K562 (cell line): ENCODE data around the gene HIPK1. TPM values are rescaled to one million over a fixed set of nuclear protein-coding genes. Genes with fewer than 3 reads are reported as not detected.

Experiments
- CREB1 ChIP-seq, 2 experiments: sonication (generic) in 1 of 2; formaldehyde crosslinking in 1 of 2; IDR thresholded peaks; 2 replicates each; pipeline versions ENCODE4 v1.6.1 to v1.8.0; 2012 to 2022; ENCODE audit warnings: inconsistent platforms in 1 of 2, mild to moderate bottlenecking in 1 of 2, missing genetic modification reagents in 1 of 2, moderate library complexity in 1 of 2
- JUN ChIP-seq, 2 experiments: sonication (generic) in 1 of 2; formaldehyde crosslinking in 1 of 2; IDR thresholded peaks; 2 replicates each; pipeline versions ENCODE4 v1.6.1 to v1.8.0; 2012 to 2022; ENCODE audit warnings: borderline replicate concordance in 2 of 2, mild to moderate bottlenecking in 2 of 2, improper control_type of control experiment in 1 of 2, low read depth in 1 of 2, low read length in 1 of 2, missing genetic modification reagents in 1 of 2
- MGA ChIP-seq: fragments of 450-650 bp; IDR thresholded peaks from 2 replicates; pipeline ENCODE4 v1.6.1; 2016; ENCODE audit warnings: mild to moderate bottlenecking, moderate library complexity
- NCOA1 ChIP-seq: fragments of 450-650 bp; IDR thresholded peaks from 2 replicates; pipeline ENCODE4 v1.6.1; 2016; ENCODE audit warnings: low read depth
- PHF20 ChIP-seq: fragments of 450-650 bp; IDR thresholded peaks from 2 replicates; pipeline ENCODE4 v1.6.1; 2018; ENCODE audit not compliant: partially characterized antibody
- SMARCA5 ChIP-seq: fragments of 450-650 bp; IDR thresholded peaks from 2 replicates; pipeline ENCODE4 v1.6.1; 2016
- ZNF639 ChIP-seq, 2 experiments: fragments of 200-800 bp in 1 of 2; sonication (Bioruptor generic) in 1 of 2; sonication (generic) in 1 of 2; formaldehyde crosslinking in 1 of 2; IDR thresholded peaks in 1 of 2; conservative IDR thresholded peaks in 1 of 2; 2 replicates each; pipeline versions ENCODE4 v1.5.0 to v1.6.1; 2016 to 2020; ENCODE audit warnings: missing compliant biosample characterization in 1 of 2, missing genetic modification characterization in 1 of 2, missing genetic modification reagents in 1 of 2
- polyA plus RNA-seq, 8 experiments: library from polyadenylated mRNA; depleted of rRNA in 4 of 8; stranded (reverse) in 5 of 8; unstranded in 3 of 8; fragments of >200 nt; fragmentation: Nextera tagmentation in 2 of 8; fragmentation: Illumina TruSeq in 1 of 8; extraction: Ambion mirVana in 2 of 8; extraction: Trizol in 1 of 8; gene quantifications; 2 replicates each; pipeline versions ENCODE4 v1.2.1 to v1.2.3, GENCODE V29; 2011 to 2014; ENCODE audit warnings: inconsistent platforms in 1 of 8, missing spikeins in 1 of 8
- total RNA-seq, 7 experiments: library from RNA; depleted of rRNA in 6 of 7; stranded (reverse); fragments of >200 nt in 6 of 7; fragmentation: Illumina TruSeq in 2 of 7; extraction: Trizol in 2 of 7; gene quantifications; 2 replicates each; pipeline versions ENCODE4 v1.2.1 to v1.2.3, GENCODE V29; 2011 to 2021; ENCODE audit warnings: low replicate concordance in 1 of 7
- TF ChIP-seq, protein P1 (sequence below): sonication (generic); formaldehyde crosslinking; IDR thresholded peaks from 2 replicates; pipeline ENCODE4 v1.8.1; 2023; ENCODE audit warnings: mild to moderate bottlenecking, missing genetic modification reagents

Gene HIPK1
- total and polyA plus RNA-seq, 9 of the 15 experiments (the other 6 are each of a cell fraction or from before 2014, with no cell fraction given): 10.0 to 57.9 (median 29.6) TPM

DNA sequence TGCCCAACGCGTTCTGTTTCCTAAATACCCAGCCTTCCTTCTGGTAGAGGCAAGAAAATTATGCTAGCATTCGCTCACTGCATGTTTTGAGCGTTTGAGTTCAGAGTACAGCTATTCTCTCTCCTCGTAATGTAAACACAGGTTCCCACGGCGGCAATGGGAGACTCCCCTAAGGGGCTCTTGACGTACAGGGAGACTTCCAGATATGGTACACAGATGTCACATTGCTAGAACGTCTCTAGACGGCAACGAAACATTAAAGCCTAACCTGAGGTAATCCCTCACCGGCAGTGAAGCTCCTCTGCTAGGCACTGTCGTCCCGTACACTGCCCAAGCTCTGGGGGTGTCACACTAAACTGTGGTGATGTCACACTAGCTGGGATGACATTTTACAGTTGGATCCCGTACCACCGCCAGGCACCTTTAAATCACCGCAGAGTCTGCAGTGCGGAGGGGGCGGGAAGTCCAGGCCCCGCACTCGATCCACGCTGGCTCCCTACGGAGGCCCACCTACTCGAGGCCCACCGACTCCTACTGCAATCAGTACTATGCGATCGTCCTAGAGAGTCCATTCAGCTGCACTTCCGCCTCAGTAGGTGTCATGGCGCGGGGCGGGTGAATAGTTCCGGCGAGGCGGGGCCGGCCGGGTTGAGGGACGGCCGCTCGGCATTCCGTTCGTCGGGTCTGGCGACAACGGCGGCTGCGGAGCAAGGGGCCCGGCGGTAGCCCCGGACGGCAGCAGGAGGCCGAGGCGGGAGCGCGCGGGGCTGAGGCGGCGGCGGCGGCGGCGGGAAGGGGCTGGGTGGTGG, at the start of gene HIPK1 (continued):
- TF ChIP-seq MGA (no peak), ZNF639 (CRISPR knock-in tag; conservative IDR thresholded peaks at IDR 0.05 in 1 of 2, IDR thresholded peaks at IDR 0.05 in 1 of 2) (peak in 1 of 2 experiments; percentile 95; a peak in 2 of 4 replicates), JUN (IDR thresholded peaks at IDR 0.05; ENCODE audit: borderline replicate concordance, low read depth, low read length) (peak; percentile 65), JUN (CRISPR knock-in tag; IDR thresholded peaks at IDR 0.05; ENCODE audit: borderline replicate concordance) (no peak; the same call in 1 of the 2 replicates), PHF20 (peak; percentile 89), CREB1 (IDR thresholded peaks at IDR 0.05) (peak; percentile 92), CREB1 (CRISPR knock-in tag; IDR thresholded peaks at IDR 0.05) (peak; percentile 89), SMARCA5 (no peak), NCOA1 (peak; percentile 91)
- TF ChIP-seq, protein P1, sequence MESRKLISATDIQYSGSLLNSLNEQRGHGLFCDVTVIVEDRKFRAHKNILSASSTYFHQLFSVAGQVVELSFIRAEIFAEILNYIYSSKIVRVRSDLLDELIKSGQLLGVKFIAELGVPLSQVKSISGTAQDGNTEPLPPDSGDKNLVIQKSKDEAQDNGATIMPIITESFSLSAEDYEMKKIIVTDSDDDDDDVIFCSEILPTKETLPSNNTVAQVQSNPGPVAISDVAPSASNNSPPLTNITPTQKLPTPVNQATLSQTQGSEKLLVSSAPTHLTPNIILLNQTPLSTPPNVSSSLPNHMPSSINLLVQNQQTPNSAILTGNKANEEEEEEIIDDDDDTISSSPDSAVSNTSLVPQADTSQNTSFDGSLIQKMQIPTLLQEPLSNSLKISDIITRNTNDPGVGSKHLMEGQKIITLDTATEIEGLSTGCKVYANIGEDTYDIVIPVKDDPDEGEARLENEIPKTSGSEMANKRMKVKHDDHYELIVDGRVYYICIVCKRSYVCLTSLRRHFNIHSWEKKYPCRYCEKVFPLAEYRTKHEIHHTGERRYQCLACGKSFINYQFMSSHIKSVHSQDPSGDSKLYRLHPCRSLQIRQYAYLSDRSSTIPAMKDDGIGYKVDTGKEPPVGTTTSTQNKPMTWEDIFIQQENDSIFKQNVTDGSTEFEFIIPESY (CRISPR knock-in tag): peak; percentile 81; the same call in 1 of the 2 replicates
